PC-9 (cell line): ENCODE measurements around the gene TMEM17. TPM values are rescaled to one million over a fixed set of nuclear protein-coding genes. Genes with fewer than 3 reads are reported as not detected.

ENCODE experiments used
- BruUV-seq: library from RNA; stranded (reverse); fragments of 400-500 nt; replicated peaks from 2 replicates; lab custom pipeline; 2021; lab: Mats Ljungman, UMichigan
- CTCF ChIA-PET: fragments of 300-600 bp; sonication (Branson Sonifier 250); formaldehyde crosslinking; loops from one replicate; lab custom pipeline; 2022; ENCODE audit warnings: antibody characterized with exemption; lab: Charles Lee
- POLR2A ChIA-PET: fragments of 300-600 bp; sonication (Branson Sonifier 250); formaldehyde crosslinking; loops from one replicate; lab custom pipeline; 2022; ENCODE audit warnings: antibody characterized with exemption; ENCODE audit not compliant: unreplicated experiment; lab: Charles Lee
- DNase-seq, 2 experiments: peaks; one replicate each; pipeline versions ENCODE4 v3.0.0 to v3.0.0-alpha.2; 2015 to 2022; ENCODE audit warnings: mixed read lengths in 1 of 2
- H2AFZ ChIP-seq: fragments of 200-600 bp; sonication (generic); 2 replicates; pipeline ENCODE4 v1.8.1; 2017; ENCODE audit warnings: antibody characterized with exemption
- H3F3A ChIP-seq: fragments of 200-600 bp; sonication (generic); 2 replicates; pipeline ENCODE4 v1.8.1; 2017; ENCODE audit warnings: antibody characterized with exemption, mild to moderate bottlenecking, low read depth; ENCODE audit not compliant: insufficient read depth
- H3K27ac ChIP-seq: fragments of 200-600 bp; sonication (generic); 2 replicates; pipeline ENCODE4 v1.6.1; 2016; ENCODE audit warnings: mixed run types
- H3K27me3 ChIP-seq: fragments of 200-600 bp; sonication (generic); 2 replicates; pipeline ENCODE4 v1.6.1; 2016; ENCODE audit warnings: low read depth, mixed run types; ENCODE audit not compliant: insufficient read depth
- H3K36me3 ChIP-seq: fragments of 200-600 bp; sonication (generic); 2 replicates; pipeline ENCODE4 v1.6.1; 2016; ENCODE audit warnings: low read depth, mixed run types
- H3K4me1 ChIP-seq: fragments of 200-600 bp; sonication (generic); replicated peaks from 2 replicates; pipeline ENCODE4 v1.6.1; 2016; ENCODE audit warnings: mixed run types; ENCODE audit not compliant: insufficient read depth
- H3K4me2 ChIP-seq: fragments of 200-600 bp; sonication (generic); 2 replicates; pipeline ENCODE4 v1.6.1; 2017; ENCODE audit warnings: mixed run types
- H3K4me3 ChIP-seq: fragments of 200-600 bp; sonication (generic); 2 replicates; pipeline ENCODE4 v1.6.1; 2016; ENCODE audit warnings: mixed run types
- H3K79me2 ChIP-seq: fragments of 200-600 bp; sonication (generic); 2 replicates; pipeline ENCODE4 v1.6.1; 2017; ENCODE audit warnings: low read depth, mixed run types
- H3K9me2 ChIP-seq: fragments of 200-600 bp; sonication (generic); 2 replicates; pipeline ENCODE4 v1.8.1; 2017; ENCODE audit warnings: mild to moderate bottlenecking; ENCODE audit not compliant: insufficient read depth
- H3K9me3 ChIP-seq: fragments of 200-600 bp; sonication (generic); 2 replicates; pipeline ENCODE4 v1.8.1; 2016; ENCODE audit warnings: low read depth; ENCODE audit not compliant: insufficient read depth
- H4K20me1 ChIP-seq: fragments of 200-600 bp; sonication (generic); 2 replicates; pipeline ENCODE4 v1.8.1; 2017; ENCODE audit not compliant: insufficient read depth
- CTCF ChIP-seq: fragments of 200-600 bp; sonication (generic); conservative IDR thresholded peaks from 2 replicates; pipeline ENCODE4 v1.6.1; 2017; ENCODE audit warnings: mixed run types, antibody characterized with exemption, mild to moderate bottlenecking, moderate library complexity
- EZH2 ChIP-seq: fragments of 200-600 bp; sonication (generic); IDR thresholded peaks from 2 replicates; pipeline ENCODE4 v1.8.0; 2017; ENCODE audit warnings: antibody characterized with exemption, low read depth
- intact Hi-C: fragments of 100-400 bp; cut with micrococcal nuclease; formaldehyde crosslinking; loops from one replicate; pipeline ENCODE4 v1.10.0; 2022; ENCODE audit not compliant: unreplicated experiment
- total RNA-seq: library from RNA; stranded (reverse); gene quantifications from 2 replicates; pipeline ENCODE4 v1.2.3, GENCODE V29; 2021

The TMEM17 gene
- total RNA-seq, 1 experiment from 2014 or later, result 11.0 TPM

GRCh38 chr2:62450716-62451191, 55.2 kb downstream of the TMEM17 start:
- POLR2A ChIA-PET, result no interaction called here
- no TSS peak for BruUV-seq
- TF ChIP-seq EZH2, result no peak
- no peak for TF ChIP-seq CTCF
- H4K20me1 ChIP-seq, result no peaks in the 10 kb centered on the region
- no peaks in the 10 kb centered on the region for H3K79me2 ChIP-seq
- H3K4me1 ChIP-seq, result peaks cover under 1% of the 10 kb centered on the region; the same call in 1 of the 2 replicates
- H3K4me2 ChIP-seq, result no peak overlapping the region
- DNase-seq, result no peak
- no peaks in the 10 kb centered on the region for H3K36me3 ChIP-seq
- H3F3A ChIP-seq, result no peaks in the 10 kb centered on the region
- H3K9me2 ChIP-seq, result no peaks in the 10 kb centered on the region
- H3K27me3 ChIP-seq, result no peaks in the 10 kb centered on the region
- H3K27ac ChIP-seq, result no peak overlapping the region
- CTCF ChIA-PET, result interaction anchor here (0.6 kb wide), 1 partner anchor 64 kb away, joined by 4 read pairs; no protein-coding TSS in a partner anchor
- no peaks in the 10 kb centered on the region for H3K9me3 ChIP-seq
- no peak overlapping the region for H2AFZ ChIP-seq
- intact Hi-C loops, result loop anchor here (10.0 kb wide), 1 partner anchor 1034 kb away; no protein-coding TSS in a partner anchor
- H3K4me3 ChIP-seq, result no peak overlapping the region

Other genes starting within 250 kb of the TMEM17 start
- 79.3 and 100 TPM in 2 replicates for gene EHBP1, start 199.5 kb upstream of the TMEM17 start, total RNA-seq